Smooth muscle cell (in vitro differentiated cells): ENCODE data around the gene HHAT. TPM values are rescaled to one million over a fixed set of nuclear protein-coding genes. Genes with fewer than 3 reads are reported as not detected.
A peak's percentile ranks its signal among the peaks of the same experiment; 100 is the strongest.

Source experiments
- DNase-seq: peaks from one replicate; lab custom pipeline; 2025; ENCODE audit not compliant: unreplicated experiment; lab: John Stamatoyannopoulos, UW
- H2AFZ ChIP-seq: fragments of 200-600 bp; sonication (generic); 2 replicates; pipeline ENCODE4 v1.6.0; 2016; ENCODE audit warnings: antibody characterized with exemption, low read depth, mild to moderate bottlenecking
- H3F3A ChIP-seq: fragments of 200-600 bp; sonication (generic); 2 replicates; pipeline ENCODE4 v1.6.0; 2017; ENCODE audit warnings: antibody characterized with exemption, low read depth
- H3K27ac ChIP-seq: fragments of 200-600 bp; sonication (generic); 2 replicates; pipeline ENCODE4 v1.5.1; 2016; ENCODE audit warnings: low read depth, mild to moderate bottlenecking
- H3K27me3 ChIP-seq: fragments of 200-600 bp; sonication (generic); 2 replicates; pipeline ENCODE4 v1.6.1; 2016; ENCODE audit warnings: low read depth, mild to moderate bottlenecking
- H3K36me3 ChIP-seq: fragments of 200-600 bp; sonication (generic); 2 replicates; pipeline ENCODE4 v1.5.1; 2016; ENCODE audit warnings: low read depth
- H3K4me1 ChIP-seq: fragments of 200-600 bp; sonication (generic); 2 replicates; pipeline ENCODE4 v1.5.1; 2016; ENCODE audit warnings: low read depth
- H3K4me2 ChIP-seq: fragments of 200-600 bp; sonication (generic); 2 replicates; pipeline ENCODE4 v1.6.0; 2016; ENCODE audit warnings: mild to moderate bottlenecking
- H3K4me3 ChIP-seq: fragments of 200-600 bp; sonication (generic); 2 replicates; pipeline ENCODE4 v1.5.1; 2016; ENCODE audit warnings: mild to moderate bottlenecking
- H3K79me2 ChIP-seq: fragments of 200-600 bp; sonication (generic); 2 replicates; pipeline ENCODE4 v1.6.0; 2016; ENCODE audit warnings: low read depth, mild to moderate bottlenecking
- H3K9ac ChIP-seq: fragments of 200-600 bp; sonication (generic); 2 replicates; pipeline ENCODE4 v1.6.0; 2016; ENCODE audit warnings: low read depth
- H3K9me3 ChIP-seq: fragments of 200-600 bp; sonication (generic); replicated peaks from 2 replicates; pipeline ENCODE4 v1.5.1; 2016; ENCODE audit warnings: low read depth
- H4K20me1 ChIP-seq: fragments of 200-600 bp; sonication (generic); 2 replicates; pipeline ENCODE4 v1.6.0; 2016; ENCODE audit warnings: low read depth
- WGBS: methylation state at CpG from one replicate; pipeline ENCODE4 v1.1.7; 2016; ENCODE audit warnings: low lambda C conversion rate; 5-methylcytosine and 5-hydroxymethylcytosine counted together
- polyA plus RNA-seq: library from polyadenylated mRNA; unstranded; fragments of >200 nt; fragmentation: Nextera tagmentation; extraction: Ambion mirVana; gene quantifications from 2 replicates; pipeline ENCODE4 v1.2.1, GENCODE V29; 2016
- total RNA-seq: library from RNA; depleted of rRNA; stranded (reverse); fragments of >200 nt; gene quantifications from 2 replicates; pipeline ENCODE4 v1.2.3, GENCODE V29; 2014
- TF ChIP-seq, protein P1 (sequence below): fragments of 200-600 bp; sonication (generic); IDR thresholded peaks from 2 replicates; pipeline ENCODE4 v1.5.1; 2017; ENCODE audit warnings: borderline replicate concordance, mild to moderate bottlenecking, antibody characterized with exemption; ENCODE audit not compliant: insufficient read depth, poor library complexity, severe bottlenecking

HHAT gene
- total and polyA plus RNA-seq, 2 experiments from 2014 or later = 4.6 to 9.8 TPM

DNA sequence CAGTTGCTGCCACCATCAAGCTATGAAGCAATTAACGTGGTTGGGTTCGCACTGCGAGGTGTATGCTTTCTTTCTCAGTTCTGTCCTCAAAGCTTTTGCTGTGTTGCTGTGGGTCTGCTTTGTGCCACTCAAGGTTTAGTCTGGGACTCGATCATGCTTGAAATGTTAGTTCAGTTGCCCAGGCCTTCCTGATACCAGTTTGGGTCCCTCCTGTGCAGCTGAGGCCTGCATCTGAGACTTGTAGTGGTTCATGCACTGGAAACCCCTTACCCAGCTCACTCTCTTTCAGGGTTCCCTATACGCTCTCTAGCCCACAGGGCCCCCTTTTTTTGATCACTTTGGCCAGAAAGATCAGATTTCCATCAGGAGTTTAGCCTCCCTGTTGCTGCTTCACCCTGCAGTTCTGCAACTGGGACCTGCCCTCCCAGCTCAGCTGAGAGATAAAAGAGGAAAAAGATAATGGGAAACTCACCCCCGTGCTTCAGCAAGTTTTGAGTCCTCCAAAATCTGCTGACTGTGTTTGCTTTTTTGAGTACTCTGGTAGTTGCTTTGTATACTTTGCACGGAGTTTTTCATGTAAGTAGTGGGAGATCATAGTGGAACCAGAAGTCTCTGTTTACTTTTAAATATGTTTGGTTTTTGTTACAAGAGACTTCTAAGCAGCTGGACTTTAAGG is 317.0 kb downstream of the HHAT start:
- H3K4me2 ChIP-seq = peak overlapping the region; percentile 46
- no peak for DNase-seq
- TF ChIP-seq, protein P1, sequence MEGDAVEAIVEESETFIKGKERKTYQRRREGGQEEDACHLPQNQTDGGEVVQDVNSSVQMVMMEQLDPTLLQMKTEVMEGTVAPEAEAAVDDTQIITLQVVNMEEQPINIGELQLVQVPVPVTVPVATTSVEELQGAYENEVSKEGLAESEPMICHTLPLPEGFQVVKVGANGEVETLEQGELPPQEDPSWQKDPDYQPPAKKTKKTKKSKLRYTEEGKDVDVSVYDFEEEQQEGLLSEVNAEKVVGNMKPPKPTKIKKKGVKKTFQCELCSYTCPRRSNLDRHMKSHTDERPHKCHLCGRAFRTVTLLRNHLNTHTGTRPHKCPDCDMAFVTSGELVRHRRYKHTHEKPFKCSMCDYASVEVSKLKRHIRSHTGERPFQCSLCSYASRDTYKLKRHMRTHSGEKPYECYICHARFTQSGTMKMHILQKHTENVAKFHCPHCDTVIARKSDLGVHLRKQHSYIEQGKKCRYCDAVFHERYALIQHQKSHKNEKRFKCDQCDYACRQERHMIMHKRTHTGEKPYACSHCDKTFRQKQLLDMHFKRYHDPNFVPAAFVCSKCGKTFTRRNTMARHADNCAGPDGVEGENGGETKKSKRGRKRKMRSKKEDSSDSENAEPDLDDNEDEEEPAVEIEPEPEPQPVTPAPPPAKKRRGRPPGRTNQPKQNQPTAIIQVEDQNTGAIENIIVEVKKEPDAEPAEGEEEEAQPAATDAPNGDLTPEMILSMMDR = no peak

GRCh38 chr1:210646258-210646616 is 317.5 kb downstream of the HHAT start:
- Histone ChIP-seq H3K9me3 (no peaks in the 10 kb centered on the region), H3K9ac (no peak overlapping the region), H3F3A (no peaks in the 10 kb centered on the region), H3K4me1 (peaks cover 27% of the 10 kb centered on the region), H3K4me2 (peak overlapping the region; percentile 46), H3K27ac (no peak overlapping the region), H4K20me1 (peaks cover 5% of the 10 kb centered on the region), H3K27me3 (peaks cover 50% of the 10 kb centered on the region), H3K4me3 (no peak overlapping the region), H3K36me3 (no peaks in the 10 kb centered on the region), H2AFZ (no peak overlapping the region), H3K79me2 (no peaks in the 10 kb centered on the region)
- TF ChIP-seq, protein P1 = no peak
- 18% methylated on average over 2 of the region's 2 CpGs for WGBS
- no peak for DNase-seq

More for the DNA sequence above, 317.0 kb downstream of the HHAT start:
- peaks cover 50% of the 10 kb centered on the region for H3K27me3 ChIP-seq
- H3K9ac ChIP-seq = no peak overlapping the region
- no peaks in the 10 kb centered on the region for H3K9me3 ChIP-seq
- peaks cover 5% of the 10 kb centered on the region for H4K20me1 ChIP-seq
- H3K36me3 ChIP-seq = no peaks in the 10 kb centered on the region
- H2AFZ ChIP-seq = no peak overlapping the region
- no peak overlapping the region for H3K27ac ChIP-seq
- no peaks in the 10 kb centered on the region for H3F3A ChIP-seq
- H3K79me2 ChIP-seq = no peaks in the 10 kb centered on the region
- H3K4me3 ChIP-seq = no peak overlapping the region
- peaks cover 27% of the 10 kb centered on the region for H3K4me1 ChIP-seq
- 71% methylated on average over 7 of the region's 7 CpGs for WGBS

DNA sequence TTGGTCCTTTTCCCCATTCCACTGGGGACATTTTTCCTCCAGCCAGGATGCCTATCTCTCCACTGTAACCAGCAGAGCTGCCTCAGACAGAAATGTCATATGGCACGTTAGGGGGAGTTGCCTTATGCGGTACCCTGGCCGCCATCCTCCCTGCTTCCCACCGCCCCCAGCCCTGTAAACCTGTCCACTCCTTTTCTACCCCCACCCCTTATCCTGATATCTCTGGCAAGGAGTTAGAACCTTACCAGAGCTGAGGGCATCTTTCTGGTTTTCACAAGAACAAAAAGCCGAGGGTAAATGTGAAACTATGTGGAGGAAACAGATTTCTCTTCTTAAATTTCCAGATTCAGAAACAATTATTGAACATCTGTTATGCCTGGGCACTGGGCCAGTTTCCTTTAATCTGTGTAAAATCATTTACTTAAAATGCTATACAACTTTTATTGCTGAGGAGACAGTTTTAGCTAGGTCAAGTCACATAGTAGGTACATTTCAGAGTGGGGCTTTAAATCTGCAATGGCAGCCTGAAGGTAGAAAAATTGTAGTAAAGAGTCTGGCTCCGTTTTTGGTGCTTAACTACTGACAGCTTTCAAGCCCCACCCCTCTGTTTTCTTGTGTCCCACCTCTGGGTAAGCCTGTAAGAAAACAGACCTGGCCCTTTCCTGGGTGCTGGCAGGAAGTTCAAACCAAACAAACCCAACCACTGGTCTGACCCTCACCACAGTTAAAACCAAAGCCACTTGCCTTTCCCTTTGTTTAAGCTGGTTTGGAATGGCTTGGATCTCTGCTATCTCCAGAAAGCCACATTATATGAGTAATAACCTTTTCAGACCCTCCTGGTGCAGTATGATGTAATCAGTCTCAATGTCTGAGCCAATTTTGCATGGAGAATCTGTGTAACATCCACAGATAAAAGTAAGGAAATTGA is 319.0 kb downstream of the HHAT start:
- DNase-seq = no peak
- Histone ChIP-seq H3K9me3 (no peaks in the 10 kb centered on the region), H4K20me1 (peaks cover 5% of the 10 kb centered on the region), H3K36me3 (no peaks in the 10 kb centered on the region), H3K27ac (no peak overlapping the region), H3K79me2 (no peaks in the 10 kb centered on the region), H3K4me3 (no peak overlapping the region), H3F3A (no peaks in the 10 kb centered on the region), H3K4me1 (peaks cover 27% of the 10 kb centered on the region), H3K27me3 (peaks cover 49% of the 10 kb centered on the region), H3K4me2 (peak overlapping the region; percentile 19), H3K9ac (no peak overlapping the region), H2AFZ (no peak overlapping the region)
- WGBS = 72% methylated on average over 6 of the region's 6 CpGs
- TF ChIP-seq, protein P1 = no peak
